HG02970 (cell line): ENCODE data around the gene PTK6.
A peak's percentile ranks its signal among the peaks of the same experiment; 100 is the strongest.

Experiments
- ATAC-seq: cut with Tn5 transposase; IDR thresholded peaks from one replicate; pipeline ENCODE4 v1.9.1; 2021; ENCODE audit warnings: mild to moderate bottlenecking, moderate library complexity, moderate number of reproducible peaks; ENCODE audit not compliant: unreplicated experiment, low FRiP score

PTK6 gene

GRCh38 chr20:63533388-63533787 is 3.8 kb downstream of the PTK6 start:
- no peak for ATAC-seq

- no peak for ATAC-seq
Measured at GRCh38 chr20:63532449-63532971, 4.7 kb downstream of the PTK6 start.

- no peak for ATAC-seq
Measured at GRCh38 chr20:63531686-63532448, 5.3 kb downstream of the PTK6 start.

GRCh38 chr20:63530788-63531160 is 6.4 kb downstream of the PTK6 start:
- ATAC-seq = no peak

- no peak for ATAC-seq
Measured at GRCh38 chr20:63529861-63530787, 7.1 kb downstream of the PTK6 start.

GRCh38 chr20:63529180-63529860 is 7.9 kb downstream of the PTK6 start:
- ATAC-seq = no peak

- ATAC-seq = no peak
Measured at GRCh38 chr20:63527184-63527583, 10.0 kb downstream of the PTK6 start.

GRCh38 chr20:63525971-63526370 is 11.2 kb downstream of the PTK6 start:
- no peak for ATAC-seq

GRCh38 chr20:63525185-63525584 is 12.0 kb downstream of the PTK6 start:
- ATAC-seq = no peak

GRCh38 chr20:63522981-63523611 is 14.1 kb downstream of the PTK6 start:
- ATAC-seq = no peak

- ATAC-seq = no peak
Measured at GRCh38 chr20:63522091-63522868, 14.9 kb downstream of the PTK6 start.

- ATAC-seq = no peak
Measured at GRCh38 chr20:63521602-63522001, 15.6 kb downstream of the PTK6 start.

- ATAC-seq = peak; percentile 18
Measured at GRCh38 chr20:63520934-63521601, 16.1 kb downstream of the PTK6 start.

- peak; percentile 79 for ATAC-seq
Measured at GRCh38 chr20:63520504-63520933, 16.7 kb downstream of the PTK6 start, which contains the start of gene PPDPF. Gene PPDPF (plus strand): TSS chr20:63520765. CDS start chr20:63521309, 544 bp downstream.

GRCh38 chr20:63519668-63520503 is 17.3 kb downstream of the PTK6 start:
- ATAC-seq = peak; percentile 37

GRCh38 chr20:63518946-63519667 is 18.1 kb downstream of the PTK6 start:
- ATAC-seq = no peak

- no peak for ATAC-seq
Measured at GRCh38 chr20:63518351-63518861, 18.8 kb downstream of the PTK6 start.
